ENCODE measurements around the gene RPAP3. TPM values are rescaled to one million over a fixed set of nuclear protein-coding genes. Genes with fewer than 3 reads are reported as not detected.

The RPAP3 gene
- polyA plus RNA-seq, 1 donor from 2014 or later = 39.7 TPM

GRCh38 chr12:47750229-47750798 is 44.5 kb upstream of the RPAP3 start:
- H3F3A ChIP-seq (ENCODE audit: insufficient read depth, low read length, poor library complexity, severe bottlenecking) = no peaks in the 10 kb centered on the region
- no peaks in the 10 kb centered on the region for H3K9me3 ChIP-seq (ENCODE audit: low read length)
- no peak for TF ChIP-seq POLR2AphosphoS5 (IDR thresholded peaks at IDR 0.05)
- TF ChIP-seq RAD21 (conservative IDR thresholded peaks at IDR 0.05) = no peak
- no peak for TF ChIP-seq EP300 (conservative IDR thresholded peaks at IDR 0.05; ENCODE audit: poor library complexity, severe bottlenecking)
- TF ChIP-seq SMC3 (conservative IDR thresholded peaks at IDR 0.05; ENCODE audit: poor library complexity) = no peak
- TF ChIP-seq CTCF (IDR thresholded peaks at IDR 0.05; ENCODE audit: poor library complexity, severe bottlenecking) = no peak
- TF ChIP-seq REST (IDR thresholded peaks at IDR 0.05; ENCODE audit: borderline replicate concordance) = no peak
- no peak for TF ChIP-seq EZH2 (IDR thresholded peaks at IDR 0.05; ENCODE audit: borderline replicate concordance, insufficient read depth, low read length, poor library complexity, severe bottlenecking)
- no peak for TF ChIP-seq TAF1 (IDR thresholded peaks at IDR 0.05; ENCODE audit: low read depth)
- no peak for TF ChIP-seq MXI1 (conservative IDR thresholded peaks at IDR 0.05; ENCODE audit: poor library complexity, severe bottlenecking)
- H3K27ac ChIP-seq (ENCODE audit: low read length) = no peak overlapping the region
- H2AFZ ChIP-seq (ENCODE audit: low read depth, low read length) = no peak overlapping the region
- no peak overlapping the region for H3K9ac ChIP-seq (ENCODE audit: low read length)
- H3K4me3 ChIP-seq (ENCODE audit: low read length) = no peak overlapping the region
- H3K36me3 ChIP-seq (ENCODE audit: insufficient read depth, low read length) = no peaks in the 10 kb centered on the region
- no peaks in the 10 kb centered on the region for H4K20me1 ChIP-seq (ENCODE audit: insufficient read depth)
- H3K27me3 ChIP-seq (ENCODE audit: insufficient read depth, low read depth, low read length) = no peaks in the 10 kb centered on the region
- H3K9me2 ChIP-seq (ENCODE audit: insufficient read depth, low read length) = no peaks in the 10 kb centered on the region
- H3K4me2 ChIP-seq (ENCODE audit: low read length) = no peak overlapping the region
- H3K79me2 ChIP-seq (replicated peaks; ENCODE audit: insufficient read depth, low read length) = no peaks in the 10 kb centered on the region

GRCh38 chr12:47748899-47749298 is 43.1 kb upstream of the RPAP3 start:
- no peak overlapping the region for H3K4me3 ChIP-seq (ENCODE audit: low read length)
- no peak overlapping the region for H2AFZ ChIP-seq (ENCODE audit: low read depth, low read length)
- no peaks in the 10 kb centered on the region for H3K27me3 ChIP-seq (ENCODE audit: insufficient read depth, low read depth, low read length)
- no peaks in the 10 kb centered on the region for H3K9me3 ChIP-seq (ENCODE audit: low read length)
- H3K4me2 ChIP-seq (ENCODE audit: low read length) = no peak overlapping the region
- no peak for TF ChIP-seq TAF1 (IDR thresholded peaks at IDR 0.05; ENCODE audit: low read depth)
- TF ChIP-seq SMC3 (conservative IDR thresholded peaks at IDR 0.05; ENCODE audit: poor library complexity) = no peak
- TF ChIP-seq EZH2 (IDR thresholded peaks at IDR 0.05; ENCODE audit: borderline replicate concordance, insufficient read depth, low read length, poor library complexity, severe bottlenecking) = no peak
- no peak for TF ChIP-seq REST (IDR thresholded peaks at IDR 0.05; ENCODE audit: borderline replicate concordance)
- no peak for TF ChIP-seq MXI1 (conservative IDR thresholded peaks at IDR 0.05; ENCODE audit: poor library complexity, severe bottlenecking)
- no peak for TF ChIP-seq CTCF (IDR thresholded peaks at IDR 0.05; ENCODE audit: poor library complexity, severe bottlenecking)
- TF ChIP-seq EP300 (conservative IDR thresholded peaks at IDR 0.05; ENCODE audit: poor library complexity, severe bottlenecking) = no peak
- TF ChIP-seq POLR2AphosphoS5 (IDR thresholded peaks at IDR 0.05) = no peak
- TF ChIP-seq RAD21 (conservative IDR thresholded peaks at IDR 0.05) = no peak
- no peaks in the 10 kb centered on the region for H3K9me2 ChIP-seq (ENCODE audit: insufficient read depth, low read length)
- no peak overlapping the region for H3K9ac ChIP-seq (ENCODE audit: low read length)
- no peaks in the 10 kb centered on the region for H3K36me3 ChIP-seq (ENCODE audit: insufficient read depth, low read length)
- no peak overlapping the region for H3K27ac ChIP-seq (ENCODE audit: low read length)
- no peaks in the 10 kb centered on the region for H4K20me1 ChIP-seq (ENCODE audit: insufficient read depth)
- no peaks in the 10 kb centered on the region for H3F3A ChIP-seq (ENCODE audit: insufficient read depth, low read length, poor library complexity, severe bottlenecking)
- no peaks in the 10 kb centered on the region for H3K79me2 ChIP-seq (replicated peaks; ENCODE audit: insufficient read depth, low read length)
